H1 (cell line): ENCODE measurements around the gene COX7A1. TPM values are rescaled to one million over a fixed set of nuclear protein-coding genes. Genes with fewer than 3 reads are reported as not detected.

Experiments
- CBX8 ChIP-seq: fragments of 300-800, 300-1000 bp; sonication (generic); IDR thresholded peaks from 2 replicates; pipeline ENCODE4 v1.7.1; 2016; ENCODE audit warnings: low read depth, low read length, borderline replicate concordance
- EGR1 ChIP-seq: IDR thresholded peaks from 2 replicates; pipeline ENCODE4 v1.6.1; 2011; ENCODE audit warnings: low read depth, low read length, borderline replicate concordance
- POLR2A ChIP-seq, 2 experiments: IDR thresholded peaks; 1 replicate in 1 of 2; 2 replicates in 1 of 2; pipeline ENCODE4 v1.6.1; 2011; ENCODE audit warnings: low read depth in 2 of 2, low read length in 2 of 2, mild to moderate bottlenecking in 2 of 2; ENCODE audit errors: control extremely low read depth in 1 of 2
- SAP30 ChIP-seq: fragments of 300-600 bp; sonication (generic); IDR thresholded peaks from 2 replicates; pipeline ENCODE4 v1.7.1; 2012; ENCODE audit warnings: low read length, moderate library complexity, mild to moderate bottlenecking, inconsistent platforms; ENCODE audit not compliant: insufficient read depth, insufficient replicate concordance
- SP4 ChIP-seq: IDR thresholded peaks from 2 replicates; pipeline ENCODE4 v1.6.1; 2012; ENCODE audit warnings: low read length, inconsistent platforms
- TAF7 ChIP-seq: optimal IDR thresholded peaks from 2 replicates; pipeline ENCODE3; 2011; ENCODE audit warnings: low read depth, mild to moderate bottlenecking, inconsistent platforms, low read length, moderate library complexity, borderline replicate concordance
- polyA plus RNA-seq, 7 experiments: library from polyadenylated mRNA; depleted of rRNA in 3 of 7; stranded (reverse) in 5 of 7; unstranded in 2 of 7; fragments of >200 nt in 5 of 7; fragments of 200-250 nt in 2 of 7; gene quantifications; 1 replicate in 5 of 7; 2 replicates in 1 of 7; 4 replicates in 1 of 7; pipeline versions ENCODE4 v1.2.1 to v1.2.3, GENCODE V29; 2011 to 2013; ENCODE audit warnings: missing spikeins in 2 of 7, mixed read lengths in 2 of 7
- total RNA-seq: library from RNA; stranded (reverse); fragmentation: NEBNext Ultra II Directional; extraction: Animal tissue kit (Norgen Biotek cat#: 25700); gene quantifications from 2 replicates; pipeline ENCODE4 v1.2.1, GENCODE V29; 2021
- TF ChIP-seq, protein P1 (sequence below): IDR thresholded peaks from 2 replicates; pipeline ENCODE4 v1.6.1; 2011; ENCODE audit warnings: low read length, improper control_type of control experiment

COX7A1 gene
- total and polyA plus RNA-seq, 2 of the 8 experiments (the other 6 are each of a cell fraction or from before 2014, with no cell fraction given), result 0.60 TPM

DNA sequence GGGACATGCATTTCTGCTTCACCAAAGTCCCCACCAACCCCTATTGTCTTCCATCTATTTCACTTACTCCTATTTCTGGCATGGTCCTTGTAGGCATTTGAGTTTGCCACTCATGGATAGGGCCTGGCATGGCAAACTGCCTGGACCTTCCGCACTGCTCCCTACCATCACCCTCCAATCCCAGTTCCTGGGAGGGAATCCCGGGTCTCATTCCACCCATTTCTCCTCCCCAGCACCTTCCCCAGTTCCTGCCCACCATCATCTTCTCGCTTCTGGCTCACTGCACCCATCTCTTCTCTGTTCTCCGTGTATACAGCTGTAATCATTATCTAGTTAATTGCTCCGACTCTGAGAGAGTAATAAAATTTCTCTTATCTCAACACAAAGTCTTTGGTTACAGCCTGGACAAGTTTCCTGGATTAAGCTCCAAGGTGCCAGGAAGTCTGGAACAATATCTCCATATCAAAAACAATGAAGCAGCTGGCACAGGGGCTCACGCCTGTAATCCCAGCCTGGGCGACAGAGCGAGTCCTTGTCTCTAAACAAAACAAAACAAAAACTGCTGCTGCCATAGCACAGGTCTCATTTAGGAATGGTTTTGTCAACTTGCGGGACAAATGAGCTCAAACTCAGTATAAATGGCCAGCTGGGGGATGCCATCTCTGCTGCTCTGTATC is 17.0 kb upstream of the COX7A1 start (continued):
- TF ChIP-seq, protein P1, sequence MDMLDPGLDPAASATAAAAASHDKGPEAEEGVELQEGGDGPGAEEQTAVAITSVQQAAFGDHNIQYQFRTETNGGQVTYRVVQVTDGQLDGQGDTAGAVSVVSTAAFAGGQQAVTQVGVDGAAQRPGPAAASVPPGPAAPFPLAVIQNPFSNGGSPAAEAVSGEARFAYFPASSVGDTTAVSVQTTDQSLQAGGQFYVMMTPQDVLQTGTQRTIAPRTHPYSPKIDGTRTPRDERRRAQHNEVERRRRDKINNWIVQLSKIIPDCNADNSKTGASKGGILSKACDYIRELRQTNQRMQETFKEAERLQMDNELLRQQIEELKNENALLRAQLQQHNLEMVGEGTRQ, result no peak
- no peak for TF ChIP-seq CBX8
- no peak for TF ChIP-seq SAP30
- TF ChIP-seq EGR1, result no peak
- no peak for TF ChIP-seq SP4
- no peak for TF ChIP-seq TAF7
- TF ChIP-seq POLR2A (IDR thresholded peaks at IDR 0.05; ENCODE audit: control extremely low read depth in 1 of 2, low read depth in 2 of 2, low read length in 2 of 2), result no peak
